ENCODE results near the gene EYA2. TPM values are rescaled to one million over a fixed set of nuclear protein-coding genes. Genes with fewer than 3 reads are reported as not detected.

The EYA2 gene
- total and polyA plus RNA-seq, 4 donors = 1.2 to 10.9 (median 6.7) TPM

- H3K27me3 ChIP-seq (ENCODE audit: control insufficient read depth in 1 of 2, insufficient read depth in 2 of 2, low read length in 1 of 2) = no peaks in the 10 kb centered on the region
- ATAC-seq (ENCODE audit: low FRiP score) (no peak), DNase-seq (no peak)
- intact Hi-C loops (cut with DNase I) = no loop called here
- whole genome bisulfite sequencing, 2 donors = 84 to 85% methylated on average over 14 of the region's 14 CpGs
- H3K4me3 ChIP-seq (ENCODE audit: low read length in 2 of 2) = no peak overlapping the region
- H3K4me1 ChIP-seq (ENCODE audit: control insufficient read depth in 1 of 2, insufficient read depth in 2 of 2, low read length in 2 of 2) = no peaks in the 10 kb centered on the region
- no peaks in the 10 kb centered on the region for H3K9me3 ChIP-seq (ENCODE audit: control insufficient read depth, low read length)
- H3K27ac ChIP-seq (ENCODE audit: low read depth in 1 of 2, low read length in 2 of 2) = no peak overlapping the region
- H3K36me3 ChIP-seq (ENCODE audit: control insufficient read depth in 1 of 2, insufficient read depth in 2 of 2, low read length in 1 of 2) = no peaks in the 10 kb centered on the region
These were observed 248.1 kb downstream of the EYA2 start for GRCh38 chr20:47142774-47143170.

- Histone ChIP-seq H3K9me3 (ENCODE audit: control insufficient read depth, low read length) (no peaks in the 10 kb centered on the region), H3K4me1 (ENCODE audit: control insufficient read depth in 1 of 2, insufficient read depth in 2 of 2, low read length in 2 of 2) (no peaks in the 10 kb centered on the region), H3K27me3 (ENCODE audit: control insufficient read depth in 1 of 2, insufficient read depth in 2 of 2, low read length in 1 of 2) (no peaks in the 10 kb centered on the region), H3K27ac (ENCODE audit: low read depth in 1 of 2, low read length in 2 of 2) (no peak overlapping the region), H3K4me3 (ENCODE audit: low read length in 2 of 2) (no peak overlapping the region), H3K36me3 (ENCODE audit: control insufficient read depth in 1 of 2, insufficient read depth in 2 of 2, low read length in 1 of 2) (no peaks in the 10 kb centered on the region)
- intact Hi-C loops (cut with DNase I) = no loop called here
- ATAC-seq (ENCODE audit: low FRiP score) (no peak), DNase-seq (no peak)
- 69 to 74% methylated on average over 4 of the region's 4 CpGs for WGBS, 2 donors
These were observed 249.0 kb downstream of the EYA2 start for GRCh38 chr20:47143657-47144056.

GRCh38 chr20:47144463-47144862 lies 249.8 kb downstream of the EYA2 start:
- Histone ChIP-seq H3K36me3 (ENCODE audit: control insufficient read depth in 1 of 2, insufficient read depth in 2 of 2, low read length in 1 of 2) (no peaks in the 10 kb centered on the region), H3K27me3 (ENCODE audit: control insufficient read depth in 1 of 2, insufficient read depth in 2 of 2, low read length in 1 of 2) (no peaks in the 10 kb centered on the region), H3K4me3 (ENCODE audit: low read length in 2 of 2) (no peak overlapping the region), H3K4me1 (ENCODE audit: control insufficient read depth in 1 of 2, insufficient read depth in 2 of 2, low read length in 2 of 2) (no peaks in the 10 kb centered on the region), H3K9me3 (ENCODE audit: control insufficient read depth, low read length) (no peaks in the 10 kb centered on the region), H3K27ac (ENCODE audit: low read depth in 1 of 2, low read length in 2 of 2) (no peak overlapping the region)
- no peak for ATAC-seq (ENCODE audit: low FRiP score)
- DNase-seq = no peak
- intact Hi-C loops (cut with DNase I) = no loop called here
- 90 to 91% methylated on average over 4 of the region's 4 CpGs for WGBS, 2 donors

- H3K36me3 ChIP-seq (ENCODE audit: control insufficient read depth in 1 of 2, insufficient read depth in 2 of 2, low read length in 1 of 2) = no peaks in the 10 kb centered on the region
- WGBS, 2 donors = 79 to 83% methylated on average over 7 of the region's 7 CpGs
- H3K27me3 ChIP-seq (ENCODE audit: control insufficient read depth in 1 of 2, insufficient read depth in 2 of 2, low read length in 1 of 2) = no peaks in the 10 kb centered on the region
- intact Hi-C loops (cut with DNase I) = no loop called here
- H3K9me3 ChIP-seq (ENCODE audit: control insufficient read depth, low read length) = no peaks in the 10 kb centered on the region
- no peaks in the 10 kb centered on the region for H3K4me1 ChIP-seq (ENCODE audit: control insufficient read depth in 1 of 2, insufficient read depth in 2 of 2, low read length in 2 of 2)
- DNase-seq (no peak), ATAC-seq (ENCODE audit: low FRiP score) (no peak)
- no peak overlapping the region for H3K27ac ChIP-seq (ENCODE audit: low read depth in 1 of 2, low read length in 2 of 2)
- no peak overlapping the region for H3K4me3 ChIP-seq (ENCODE audit: low read length in 2 of 2)
These were observed 252.0 kb downstream of the EYA2 start for GRCh38 chr20:47146686-47147085.

GRCh38 chr20:47148059-47148458 lies 253.4 kb downstream of the EYA2 start:
- intact Hi-C loops (cut with DNase I) = loop anchor here in 1 of 2 donors (2.0 kb wide), 1 partner anchor 389 kb away; no protein-coding TSS in a partner anchor

GRCh38 chr20:47149939-47150338 lies 255.3 kb downstream of the EYA2 start:
- H3K27me3 ChIP-seq (ENCODE audit: control insufficient read depth in 1 of 2, insufficient read depth in 2 of 2, low read length in 1 of 2) = no peaks in the 10 kb centered on the region
- H3K36me3 ChIP-seq (ENCODE audit: control insufficient read depth in 1 of 2, insufficient read depth in 2 of 2, low read length in 1 of 2) = no peaks in the 10 kb centered on the region
- 87 to 91% methylated on average over 5 of the region's 5 CpGs for WGBS, 2 donors
- H3K27ac ChIP-seq (ENCODE audit: low read depth in 1 of 2, low read length in 2 of 2) = no peak overlapping the region
- H3K9me3 ChIP-seq (ENCODE audit: control insufficient read depth, low read length) = no peaks in the 10 kb centered on the region
- H3K4me3 ChIP-seq (ENCODE audit: low read length in 2 of 2) = no peak overlapping the region
- intact Hi-C loops (cut with DNase I) = loop anchor here (2.0 kb wide), 1 partner anchor 391 kb away; no protein-coding TSS in a partner anchor
- no peak for ATAC-seq (ENCODE audit: low FRiP score)
- DNase-seq = no peak
- H3K4me1 ChIP-seq (ENCODE audit: control insufficient read depth in 1 of 2, insufficient read depth in 2 of 2, low read length in 2 of 2) = no peaks in the 10 kb centered on the region

More at GRCh38 chr20:47148059-47148458, 253.4 kb downstream of the EYA2 start:
- no peaks in the 10 kb centered on the region for H3K9me3 ChIP-seq (ENCODE audit: control insufficient read depth, low read length)
- no peaks in the 10 kb centered on the region for H3K36me3 ChIP-seq (ENCODE audit: control insufficient read depth in 1 of 2, insufficient read depth in 2 of 2, low read length in 1 of 2)
- no peak for ATAC-seq (ENCODE audit: low FRiP score)
- H3K27me3 ChIP-seq (ENCODE audit: control insufficient read depth in 1 of 2, insufficient read depth in 2 of 2, low read length in 1 of 2) = no peaks in the 10 kb centered on the region
- no peak overlapping the region for H3K4me3 ChIP-seq (ENCODE audit: low read length in 2 of 2)
- WGBS, 2 donors = 94 to 98% methylated on average over 2 of the region's 2 CpGs
- no peak overlapping the region for H3K27ac ChIP-seq (ENCODE audit: low read depth in 1 of 2, low read length in 2 of 2)
- no peak for DNase-seq
- H3K4me1 ChIP-seq (ENCODE audit: control insufficient read depth in 1 of 2, insufficient read depth in 2 of 2, low read length in 2 of 2) = no peaks in the 10 kb centered on the region

- Histone ChIP-seq H3K36me3 (ENCODE audit: control insufficient read depth in 1 of 2, insufficient read depth in 2 of 2, low read length in 1 of 2) (no peaks in the 10 kb centered on the region), H3K27ac (ENCODE audit: low read depth in 1 of 2, low read length in 2 of 2) (no peak overlapping the region), H3K9me3 (ENCODE audit: control insufficient read depth, low read length) (no peaks in the 10 kb centered on the region), H3K4me1 (ENCODE audit: control insufficient read depth in 1 of 2, insufficient read depth in 2 of 2, low read length in 2 of 2) (no peaks in the 10 kb centered on the region), H3K4me3 (ENCODE audit: low read length in 2 of 2) (no peak overlapping the region), H3K27me3 (ENCODE audit: control insufficient read depth in 1 of 2, insufficient read depth in 2 of 2, low read length in 1 of 2) (no peaks in the 10 kb centered on the region)
- 57 to 61% methylated on average over 11 of the region's 11 CpGs for WGBS, 2 donors
- peak; percentile 78 to 88 for DNase-seq
- peak; percentile 85 for ATAC-seq (ENCODE audit: low FRiP score)
- intact Hi-C loops (cut with DNase I) = loop anchor here in 1 of 2 donors (2.0 kb wide), 1 partner anchor 392 kb away; no protein-coding TSS in a partner anchor
These were observed 255.9 kb downstream of the EYA2 start for GRCh38 chr20:47150403-47151152.

GRCh38 chr20:47152068-47152467 lies 257.4 kb downstream of the EYA2 start:
- no peak for ATAC-seq (ENCODE audit: low FRiP score)
- no peak for DNase-seq
- Histone ChIP-seq H3K27me3 (ENCODE audit: control insufficient read depth in 1 of 2, insufficient read depth in 2 of 2, low read length in 1 of 2) (no peaks in the 10 kb centered on the region), H3K4me1 (ENCODE audit: control insufficient read depth in 1 of 2, insufficient read depth in 2 of 2, low read length in 2 of 2) (no peaks in the 10 kb centered on the region), H3K9me3 (ENCODE audit: control insufficient read depth, low read length) (no peaks in the 10 kb centered on the region), H3K27ac (ENCODE audit: low read depth in 1 of 2, low read length in 2 of 2) (no peak overlapping the region), H3K4me3 (ENCODE audit: low read length in 2 of 2) (no peak overlapping the region), H3K36me3 (ENCODE audit: control insufficient read depth in 1 of 2, insufficient read depth in 2 of 2, low read length in 1 of 2) (no peaks in the 10 kb centered on the region)
- 83 to 84% methylated on average over 4 of the region's 4 CpGs for WGBS, 2 donors
- intact Hi-C loops (cut with DNase I) = no loop called here

GRCh38 chr20:47154089-47154488 lies 259.4 kb downstream of the EYA2 start:
- ATAC-seq (ENCODE audit: low FRiP score) = no peak
- H3K4me1 ChIP-seq (ENCODE audit: control insufficient read depth in 1 of 2, insufficient read depth in 2 of 2, low read length in 2 of 2) = no peaks in the 10 kb centered on the region
- H3K27me3 ChIP-seq (ENCODE audit: control insufficient read depth in 1 of 2, insufficient read depth in 2 of 2, low read length in 1 of 2) = no peaks in the 10 kb centered on the region
- H3K9me3 ChIP-seq (ENCODE audit: control insufficient read depth, low read length) = no peaks in the 10 kb centered on the region
- no peak overlapping the region for H3K27ac ChIP-seq (ENCODE audit: low read depth in 1 of 2, low read length in 2 of 2)
- H3K36me3 ChIP-seq (ENCODE audit: control insufficient read depth in 1 of 2, insufficient read depth in 2 of 2, low read length in 1 of 2) = no peaks in the 10 kb centered on the region
- no peak for DNase-seq
- intact Hi-C loops (cut with DNase I) = no loop called here
- 89 to 94% methylated on average over 2 of the region's 2 CpGs for WGBS, 2 donors
- no peak overlapping the region for H3K4me3 ChIP-seq (ENCODE audit: low read length in 2 of 2)

Measured in aorta (tissue), 5 donors.